ENCODE results near the gene CNIH2.

CNIH2 gene

GRCh38 chr11:66281776-66282467, 3.9 kb downstream of the CNIH2 start:
- DNase-seq (ENCODE audit: extremely low spot score) = no peak
- CTCF ChIA-PET = interaction anchor here (1.0 to 10.6 kb wide), 10 partner anchors 9 to 569 kb away, joined by 3 to 92 read pairs (median 5); partner anchors contain the start of genes FIBP and TMEM151A
- POLR2A ChIA-PET = interaction anchor here (1.7 kb wide), 1 partner anchor 14 kb away, joined by 4 read pairs; no protein-coding TSS in a partner anchor
- TF ChIP-seq, protein P1, sequence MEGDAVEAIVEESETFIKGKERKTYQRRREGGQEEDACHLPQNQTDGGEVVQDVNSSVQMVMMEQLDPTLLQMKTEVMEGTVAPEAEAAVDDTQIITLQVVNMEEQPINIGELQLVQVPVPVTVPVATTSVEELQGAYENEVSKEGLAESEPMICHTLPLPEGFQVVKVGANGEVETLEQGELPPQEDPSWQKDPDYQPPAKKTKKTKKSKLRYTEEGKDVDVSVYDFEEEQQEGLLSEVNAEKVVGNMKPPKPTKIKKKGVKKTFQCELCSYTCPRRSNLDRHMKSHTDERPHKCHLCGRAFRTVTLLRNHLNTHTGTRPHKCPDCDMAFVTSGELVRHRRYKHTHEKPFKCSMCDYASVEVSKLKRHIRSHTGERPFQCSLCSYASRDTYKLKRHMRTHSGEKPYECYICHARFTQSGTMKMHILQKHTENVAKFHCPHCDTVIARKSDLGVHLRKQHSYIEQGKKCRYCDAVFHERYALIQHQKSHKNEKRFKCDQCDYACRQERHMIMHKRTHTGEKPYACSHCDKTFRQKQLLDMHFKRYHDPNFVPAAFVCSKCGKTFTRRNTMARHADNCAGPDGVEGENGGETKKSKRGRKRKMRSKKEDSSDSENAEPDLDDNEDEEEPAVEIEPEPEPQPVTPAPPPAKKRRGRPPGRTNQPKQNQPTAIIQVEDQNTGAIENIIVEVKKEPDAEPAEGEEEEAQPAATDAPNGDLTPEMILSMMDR (IDR thresholded peaks at IDR 0.05; ENCODE audit: control extremely low read depth, extremely low read depth, low read depth, missing control alignments) = no peak

DNA sequence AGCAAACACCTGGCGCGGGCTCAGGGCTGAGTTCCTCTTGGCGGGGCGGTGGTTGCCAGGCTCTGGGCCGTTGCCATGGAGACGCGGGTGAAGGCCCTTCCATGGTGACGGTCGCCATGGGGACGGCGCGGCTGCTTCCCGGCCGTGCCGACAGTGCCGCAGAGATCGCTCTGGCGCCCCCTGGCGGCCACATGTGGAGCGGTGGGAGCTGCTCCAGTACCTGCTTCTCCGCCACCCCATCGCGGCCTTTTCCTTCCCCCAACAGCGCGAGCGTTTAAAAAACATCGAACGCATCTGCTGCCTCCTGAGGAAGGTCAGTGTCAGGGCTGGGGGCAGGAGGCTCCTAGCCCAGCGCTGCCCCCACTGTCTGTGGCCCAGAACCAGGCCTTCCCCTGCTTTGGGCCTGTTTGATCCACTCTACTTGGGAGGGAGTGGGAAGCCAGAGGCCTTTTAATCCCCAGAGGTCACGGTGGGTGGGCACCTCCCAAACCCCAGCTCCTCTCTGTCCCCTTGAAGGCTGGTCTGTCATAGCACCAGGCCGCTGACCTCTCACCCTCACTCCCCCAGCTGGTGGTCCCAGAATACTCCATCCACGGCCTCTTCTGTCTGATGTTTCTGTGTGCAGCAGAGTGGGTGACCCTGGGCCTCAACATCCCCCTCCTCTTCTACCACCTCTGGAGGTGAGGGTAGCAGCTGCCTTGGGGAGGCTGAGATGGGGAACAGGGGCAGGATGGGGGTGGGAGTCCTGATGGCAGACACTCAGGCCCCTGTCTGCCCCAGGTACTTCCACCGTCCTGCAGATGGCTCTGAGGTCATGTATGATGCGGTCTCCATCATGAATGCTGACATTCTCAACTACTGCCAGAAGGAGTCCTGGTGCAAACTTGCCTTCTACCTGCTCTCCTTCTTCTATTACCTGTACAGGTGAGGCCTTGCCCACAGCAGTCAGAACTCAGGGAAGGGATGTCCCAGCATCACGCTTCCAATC, 4.8 kb downstream of the CNIH2 start:
- TF ChIP-seq, protein P1 (IDR thresholded peaks at IDR 0.05; ENCODE audit: control extremely low read depth, extremely low read depth, low read depth, missing control alignments) = peak; percentile 98
- ChIA-PET POLR2A (no interaction called here), CTCF (interaction anchor here (0.7 to 10.6 kb wide), 14 partner anchors 8 to 570 kb away, joined by 3 to 92 read pairs (median 4); partner anchors contain the start of genes CD248, FIBP, MUS81 and TMEM151A)
- peak; percentile 99 for DNase-seq (ENCODE audit: extremely low spot score)

DNA sequence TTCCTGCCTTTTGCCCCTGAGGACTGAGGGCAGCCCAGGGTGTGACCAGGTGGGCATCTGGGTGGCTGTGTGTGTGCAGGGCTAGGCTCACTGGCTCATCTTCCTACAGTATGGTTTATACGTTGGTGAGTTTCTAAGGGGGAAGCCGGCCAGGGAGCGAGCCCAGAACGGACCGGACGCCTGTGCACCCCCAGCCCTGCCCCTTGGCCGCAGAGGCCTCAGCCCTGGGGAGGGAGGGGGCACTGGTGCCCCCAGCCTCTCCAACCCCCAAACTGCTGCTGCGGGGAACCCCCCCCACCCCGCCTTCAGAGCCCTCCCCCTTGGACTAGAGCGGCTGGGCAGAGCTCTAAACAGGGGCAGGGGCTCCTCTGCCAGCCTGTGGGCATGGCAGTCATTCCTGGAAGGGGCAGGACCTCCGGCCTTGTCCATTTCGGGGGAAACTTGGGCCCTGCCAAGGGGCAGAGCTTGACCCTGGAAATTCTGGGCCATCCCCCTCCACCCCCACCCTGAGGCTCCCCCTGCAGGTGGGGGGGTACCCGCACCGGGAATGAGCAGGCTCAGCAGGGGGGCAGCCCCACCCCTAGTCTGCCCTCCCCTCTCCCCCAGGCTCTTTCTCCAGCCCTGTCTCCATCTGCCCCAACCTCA, 5.6 kb downstream of the CNIH2 start:
- no peak for DNase-seq (ENCODE audit: extremely low spot score)
- ChIA-PET CTCF (interaction anchor here (1.0 to 10.6 kb wide), 8 partner anchors 8 to 82 kb away, joined by 3 to 92 read pairs (median 6); partner anchors contain the start of genes CD248 and TMEM151A), POLR2A (no interaction called here)
- TF ChIP-seq, protein P1 (IDR thresholded peaks at IDR 0.05; ENCODE audit: control extremely low read depth, extremely low read depth, low read depth, missing control alignments) = no peak

GRCh38 chr11:66284526-66285078, 6.6 kb downstream of the CNIH2 start:
- no peak for DNase-seq (ENCODE audit: extremely low spot score)
- TF ChIP-seq, protein P1 (IDR thresholded peaks at IDR 0.05; ENCODE audit: control extremely low read depth, extremely low read depth, low read depth, missing control alignments) = no peak
- ChIA-PET CTCF (interaction anchor here (1.5 to 10.6 kb wide), 3 partner anchors 13 to 63 kb away, joined by 3 to 92 read pairs (median 18); no protein-coding TSS in a partner anchor), POLR2A (no interaction called here)

DNA sequence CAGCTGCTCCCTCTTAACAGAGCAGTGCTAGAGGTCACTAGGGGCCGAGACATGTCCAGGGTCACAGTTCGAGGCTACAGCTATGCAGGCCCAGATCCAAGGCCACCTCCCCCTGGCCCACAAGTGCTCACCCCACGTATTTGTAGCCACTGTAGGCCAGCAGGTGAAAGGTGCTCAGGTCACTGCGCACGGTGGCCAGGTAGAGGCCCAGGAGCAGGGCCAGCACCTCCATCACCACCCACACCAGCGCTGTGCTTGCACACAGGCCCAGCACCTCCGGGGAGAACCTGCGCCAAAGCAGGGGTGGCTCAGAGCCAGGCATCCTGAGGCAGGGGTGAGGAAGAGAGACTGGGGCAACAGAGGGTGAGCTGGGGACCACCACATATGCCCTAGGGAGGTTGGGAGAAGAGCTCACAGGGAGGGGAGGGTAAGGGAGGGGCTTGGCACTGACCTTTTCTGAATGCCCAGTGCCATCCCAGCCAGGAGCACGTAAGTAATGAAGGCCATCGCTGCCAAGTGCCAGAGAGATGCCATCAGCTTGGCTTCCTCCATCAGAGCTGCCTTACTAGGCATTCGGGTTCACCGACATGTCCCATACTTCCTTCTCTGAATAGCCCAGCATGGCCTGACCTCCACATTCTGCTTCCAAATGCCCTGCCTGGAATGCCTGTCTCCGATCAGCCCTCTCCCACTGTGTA, 7.4 kb downstream of the CNIH2 start:
- CTCF ChIA-PET = interaction anchor here (1.6 to 10.6 kb wide), 4 partner anchors 24 to 217 kb away, joined by 5 to 92 read pairs (median 12); no protein-coding TSS in a partner anchor
- POLR2A ChIA-PET = interaction anchor here (0.5 to 1.3 kb wide), 2 partner anchors 18 to 149 kb away, joined by 3 to 5 read pairs; no protein-coding TSS in a partner anchor
- DNase-seq (ENCODE audit: extremely low spot score) = no peak

More for the DNA sequence above, 7.4 kb downstream of the CNIH2 start:
- TF ChIP-seq, protein P1 (IDR thresholded peaks at IDR 0.05; ENCODE audit: control extremely low read depth, extremely low read depth, low read depth, missing control alignments) = no peak

Data from GM10248 (cell line).